Non-pigmented ciliary epithelial cell (primary cell): ENCODE data around the gene RBP4.
"Not testable (repeated sequence)": the region's sequence is repeated elsewhere in the genome, so short reads cannot be mapped to it uniquely, and the experiment has no call there.

Experiments
- DNase-seq: peaks from one replicate; pipeline ENCODE4 v3.0.0-alpha.2; 2010; ENCODE audit warnings: low read depth

Gene RBP4

DNA sequence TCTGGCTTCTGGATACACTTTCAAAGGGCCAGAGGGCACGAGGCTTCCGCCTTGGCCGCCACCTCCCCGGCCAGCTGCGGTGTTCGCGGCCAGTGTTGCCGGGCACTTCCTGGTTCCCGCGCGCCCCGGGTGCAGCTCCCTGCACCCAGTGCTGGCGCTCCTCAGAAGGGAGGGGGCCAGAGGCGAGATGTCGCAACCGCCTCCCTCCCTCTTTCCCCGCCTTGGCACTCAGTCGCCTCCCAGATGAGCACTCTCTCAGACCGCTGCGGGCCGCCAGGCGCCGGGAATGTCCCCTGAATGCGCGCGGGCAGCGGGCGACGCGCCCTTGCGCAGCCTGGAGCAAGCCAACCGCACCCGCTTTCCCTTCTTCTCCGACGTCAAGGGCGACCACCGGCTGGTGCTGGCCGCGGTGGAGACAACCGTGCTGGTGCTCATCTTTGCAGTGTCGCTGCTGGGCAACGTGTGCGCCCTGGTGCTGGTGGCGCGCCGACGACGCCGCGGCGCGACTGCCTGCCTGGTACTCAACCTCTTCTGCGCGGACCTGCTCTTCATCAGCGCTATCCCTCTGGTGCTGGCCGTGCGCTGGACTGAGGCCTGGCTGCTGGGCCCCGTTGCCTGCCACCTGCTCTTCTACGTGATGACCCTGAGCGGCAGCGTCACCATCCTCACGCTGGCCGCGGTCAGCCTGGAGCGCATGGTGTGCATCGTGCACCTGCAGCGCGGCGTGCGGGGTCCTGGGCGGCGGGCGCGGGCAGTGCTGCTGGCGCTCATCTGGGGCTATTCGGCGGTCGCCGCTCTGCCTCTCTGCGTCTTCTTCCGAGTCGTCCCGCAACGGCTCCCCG, 34.4 kb downstream of the RBP4 start, which contains the start of gene FFAR4:
Gene FFAR4 (plus strand): TSS at position 231 of the 842 bp plus-strand sequence. CDS start 56 bp downstream, at position 287.
- no peak for DNase-seq

DNA sequence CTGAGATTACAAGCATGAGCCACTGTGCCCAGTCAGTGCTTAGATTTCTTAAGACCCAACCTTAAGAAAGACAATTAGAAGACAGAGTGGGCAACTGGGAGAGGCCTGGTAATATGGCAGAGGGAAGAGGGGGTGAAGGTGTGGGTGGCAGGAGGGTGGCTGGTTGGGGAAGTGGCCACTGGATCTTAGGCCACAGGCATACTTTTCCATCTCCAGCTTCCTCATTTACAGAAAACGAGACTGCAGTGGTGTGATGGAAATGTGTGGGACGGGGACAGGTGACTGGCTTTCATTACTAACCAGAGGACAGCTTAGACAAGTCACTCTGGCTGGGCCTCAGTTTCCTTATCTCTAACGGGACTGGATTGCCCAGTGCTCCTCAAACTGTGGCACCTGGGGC, 35.6 kb downstream of the RBP4 start:
- no peak for DNase-seq

DNA sequence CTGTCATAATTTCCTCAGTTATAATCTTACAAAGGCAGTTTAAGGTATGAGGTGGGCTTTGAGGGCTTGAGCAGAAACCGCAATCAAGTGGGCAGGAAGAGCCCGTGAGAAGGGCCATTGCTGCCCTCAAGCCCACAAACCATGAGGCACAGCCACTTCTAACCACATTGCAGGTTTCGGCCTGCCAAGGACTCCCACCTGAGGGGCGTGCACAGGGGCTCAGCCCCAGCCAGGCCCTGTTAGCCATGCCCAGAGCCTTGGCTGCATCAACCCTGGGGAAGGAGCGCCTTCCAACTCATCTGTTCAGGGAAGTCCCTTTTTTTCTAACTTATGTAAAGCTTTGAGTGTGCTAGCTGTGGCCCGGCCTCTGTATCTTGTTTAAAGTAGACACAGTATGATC, 40.5 kb downstream of the RBP4 start:
- no peak for DNase-seq

DNA sequence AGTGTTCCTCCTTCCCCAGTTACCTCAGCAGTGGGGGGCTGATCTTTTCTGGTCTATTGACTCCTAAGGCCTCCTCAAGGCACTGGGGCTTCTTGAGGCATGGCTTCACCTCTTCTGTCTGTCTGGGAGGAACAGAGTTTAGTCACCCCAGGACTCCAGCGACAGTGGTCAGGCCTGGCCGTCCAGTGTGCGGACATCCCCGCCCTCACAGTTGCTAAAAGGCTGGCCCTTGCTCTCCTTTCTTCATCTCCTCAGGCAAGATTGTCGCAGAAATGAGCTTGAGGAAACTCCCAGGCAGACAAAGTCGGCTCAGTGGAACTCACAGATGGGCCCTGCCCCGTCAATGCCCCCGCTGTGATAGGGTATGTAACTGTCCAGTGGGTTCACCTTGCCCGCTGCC, 41.5 kb downstream of the RBP4 start:
- no peak for DNase-seq

DNA sequence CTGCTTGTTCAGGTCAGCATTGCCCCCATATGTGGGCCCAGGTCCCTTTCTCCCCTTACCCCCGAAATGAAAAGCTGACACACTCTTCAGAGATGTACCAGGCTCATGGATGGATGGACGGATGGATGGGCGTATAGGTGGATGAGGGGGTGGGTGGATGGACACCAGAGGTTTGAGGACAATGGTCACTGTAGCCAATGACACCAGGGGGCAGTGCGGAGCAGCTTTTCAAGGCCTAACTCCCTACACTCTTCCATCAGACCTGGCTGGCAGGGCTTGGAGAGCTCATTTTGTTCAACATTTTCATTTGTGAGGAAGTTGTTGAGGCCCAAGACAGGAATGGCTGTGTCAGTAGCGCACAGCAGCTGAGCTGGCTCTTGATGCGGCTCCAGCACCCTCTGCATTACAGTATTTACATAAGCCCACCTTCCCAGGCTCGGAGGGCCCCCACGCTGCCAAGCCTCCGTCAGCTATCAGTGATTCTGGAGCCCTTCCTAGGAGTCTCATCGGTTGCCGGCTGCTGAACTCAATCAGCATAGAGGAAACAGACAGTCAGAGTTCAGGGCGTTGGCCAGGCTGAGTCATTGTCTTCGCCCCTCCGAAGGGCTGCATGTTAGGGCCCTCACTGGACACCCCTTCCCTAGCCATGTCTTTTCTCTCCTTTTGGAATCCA, 46.1 kb downstream of the RBP4 start:
- DNase-seq = peak; percentile 17

DNA sequence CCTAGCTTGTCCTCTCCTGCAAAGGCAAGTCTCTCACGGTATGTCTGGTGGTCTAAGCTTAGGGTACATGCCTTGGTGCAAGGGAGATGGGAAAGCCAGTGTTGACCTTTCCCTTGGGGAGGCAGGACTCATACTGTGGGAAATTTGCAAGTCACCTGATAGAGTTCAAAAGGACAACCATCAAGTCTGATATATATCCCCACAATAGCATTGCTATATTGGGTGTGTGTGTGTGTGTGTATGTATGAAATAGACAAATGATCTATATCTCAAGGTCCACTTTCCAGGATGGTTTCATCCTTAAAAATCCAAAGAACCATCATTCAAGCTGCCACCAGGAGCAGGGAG, 46.7 kb downstream of the RBP4 start:
- no peak for DNase-seq

DNA sequence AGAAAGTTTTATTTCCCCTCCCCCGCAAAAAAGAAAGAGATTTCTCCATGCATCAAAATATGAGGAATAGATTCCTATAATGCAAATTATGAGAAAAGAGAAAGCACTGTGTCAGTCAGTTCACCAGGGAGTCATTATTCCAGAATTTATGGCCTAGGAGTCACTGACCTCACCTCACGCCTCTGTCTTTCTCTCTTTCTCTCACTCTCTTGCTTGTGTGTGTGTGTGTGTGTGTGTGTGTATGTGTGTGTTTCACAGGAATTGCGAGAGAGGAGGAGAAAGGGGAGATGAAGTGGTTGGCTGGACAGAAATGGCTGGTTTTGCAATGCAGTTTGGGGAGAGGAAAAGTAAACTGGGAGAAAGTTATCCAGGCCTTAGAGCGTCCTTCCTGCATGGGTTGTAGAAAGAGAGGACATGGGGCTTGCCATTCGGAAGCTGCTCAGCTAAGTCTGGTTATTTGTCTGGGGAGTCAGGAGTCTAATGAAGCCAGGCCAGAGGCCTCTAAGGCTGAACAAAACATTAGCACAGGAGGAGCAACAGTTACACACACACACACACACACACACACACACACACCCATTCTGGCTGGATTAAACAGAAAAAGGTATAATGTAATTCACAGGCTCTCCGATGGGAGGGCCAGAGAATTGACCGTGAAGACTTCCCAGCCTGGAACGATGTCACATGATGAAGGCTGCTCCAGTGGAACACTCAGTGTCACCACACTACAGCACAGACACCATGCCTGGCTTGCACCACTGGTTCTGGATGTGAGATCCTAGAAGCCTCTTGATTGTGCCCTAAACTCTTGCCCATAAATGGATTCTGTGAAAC, 47.3 kb downstream of the RBP4 start:
- DNase-seq = no peak

DNA sequence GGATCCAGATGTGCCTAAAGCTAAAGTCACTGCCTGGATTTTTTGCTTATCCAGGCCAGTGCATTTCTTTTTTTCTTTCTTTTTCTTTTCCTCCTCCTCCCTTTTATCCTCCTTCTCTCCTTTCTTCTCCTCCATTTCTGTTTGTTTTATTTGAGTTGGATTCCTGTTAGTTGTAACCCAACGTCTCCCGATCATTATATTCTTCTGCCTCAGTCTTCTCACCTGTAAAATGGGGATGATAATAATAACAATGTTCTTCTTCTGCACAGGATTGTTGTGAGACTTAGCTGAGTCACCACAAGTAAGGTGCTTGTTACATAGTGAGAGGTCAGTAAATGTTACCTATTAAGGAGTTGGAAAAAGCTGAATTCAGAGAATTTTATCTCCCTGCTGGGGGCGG, 48.3 kb downstream of the RBP4 start:
- no peak for DNase-seq

DNA sequence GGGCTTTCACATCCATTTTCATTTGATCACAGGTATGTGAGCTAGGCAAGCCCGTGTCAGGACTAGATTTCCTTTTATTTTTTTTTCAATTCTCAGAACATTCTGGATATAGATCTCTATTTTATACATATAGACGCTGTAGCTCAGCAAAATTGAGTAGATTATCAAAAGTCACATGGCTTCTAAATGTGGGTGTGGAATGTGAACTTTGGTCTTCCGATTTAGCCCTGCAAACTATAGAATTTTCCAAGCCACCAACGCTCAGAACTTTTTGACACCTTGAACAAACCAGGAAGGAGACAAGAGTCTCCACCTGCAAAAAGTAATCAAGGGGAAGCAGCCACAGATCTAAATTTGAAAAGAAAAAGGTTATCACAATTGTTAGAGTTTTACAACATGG, 50.4 kb downstream of the RBP4 start:
- DNase-seq = no peak

DNA sequence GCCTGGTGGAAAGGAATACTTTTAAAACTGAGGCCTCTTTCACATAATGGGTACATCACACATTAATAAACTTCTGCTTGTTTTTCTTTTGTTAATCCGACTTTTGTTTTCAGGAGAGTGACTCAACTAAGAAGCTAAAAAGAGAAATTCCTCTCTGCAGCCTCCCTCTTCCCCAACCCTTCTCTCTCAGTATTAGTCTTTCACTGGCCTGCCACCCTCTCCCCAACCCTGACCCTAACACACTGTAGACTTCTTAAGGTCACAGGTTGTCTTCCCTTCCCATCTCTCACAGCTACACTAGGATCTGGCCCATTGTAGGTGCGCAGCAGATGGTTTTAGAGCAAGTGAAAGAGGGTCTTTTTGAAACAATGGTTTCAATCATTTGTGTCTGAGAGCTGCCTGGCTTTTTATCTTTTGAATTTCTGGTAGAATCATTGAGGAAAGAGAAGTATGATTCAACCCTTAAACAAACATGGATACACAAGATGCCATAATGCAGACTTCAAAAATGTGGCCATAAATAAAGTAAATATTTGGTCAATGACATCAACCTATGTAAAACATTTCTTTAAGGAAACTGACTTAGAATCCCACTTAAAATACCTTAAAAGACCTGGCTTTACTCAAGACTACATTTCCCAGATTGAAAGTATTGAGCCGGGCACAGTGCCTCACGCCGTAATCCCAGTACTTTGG, 52.5 kb downstream of the RBP4 start:
- DNase-seq = no peak

DNA sequence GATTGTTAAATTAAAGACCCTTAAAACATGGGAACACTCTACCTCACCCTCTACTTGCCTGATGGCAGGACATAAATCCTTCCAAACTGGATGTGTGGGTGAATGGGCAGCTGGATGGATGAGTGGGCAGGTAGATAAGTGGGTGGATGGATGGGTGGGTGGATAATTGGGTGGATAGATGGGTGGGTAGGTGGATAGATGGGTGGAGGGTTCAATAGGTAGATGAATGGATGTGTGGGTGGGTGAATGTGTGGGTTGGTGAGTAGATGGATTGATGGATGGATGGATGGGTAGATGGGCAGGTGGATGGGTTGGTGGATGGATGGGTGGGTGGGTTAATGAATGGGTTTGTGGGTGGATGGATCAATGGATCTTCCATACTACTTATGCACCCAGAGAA, 53.5 kb downstream of the RBP4 start:
- no peak for DNase-seq

DNA sequence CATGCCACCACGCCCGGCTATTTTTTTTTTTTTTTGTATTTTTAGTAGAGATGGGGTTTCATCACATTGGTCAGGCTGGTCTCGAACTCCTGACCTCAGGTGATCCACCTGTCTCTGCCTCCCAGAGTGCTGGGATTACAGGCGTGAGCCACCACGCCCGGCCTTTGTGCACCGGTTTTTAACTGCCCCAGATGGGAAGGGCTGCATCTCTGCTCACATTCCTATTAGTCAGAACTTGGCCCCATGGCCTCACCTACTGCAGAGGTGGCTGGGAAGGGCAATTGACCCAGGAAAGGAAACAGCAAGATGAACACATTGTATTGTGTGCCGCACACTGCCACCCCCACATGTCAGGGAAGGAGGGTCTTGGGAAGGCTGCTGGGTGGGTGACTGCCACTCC, 54.0 kb downstream of the RBP4 start:
- DNase-seq = not testable (repeated sequence)

DNA sequence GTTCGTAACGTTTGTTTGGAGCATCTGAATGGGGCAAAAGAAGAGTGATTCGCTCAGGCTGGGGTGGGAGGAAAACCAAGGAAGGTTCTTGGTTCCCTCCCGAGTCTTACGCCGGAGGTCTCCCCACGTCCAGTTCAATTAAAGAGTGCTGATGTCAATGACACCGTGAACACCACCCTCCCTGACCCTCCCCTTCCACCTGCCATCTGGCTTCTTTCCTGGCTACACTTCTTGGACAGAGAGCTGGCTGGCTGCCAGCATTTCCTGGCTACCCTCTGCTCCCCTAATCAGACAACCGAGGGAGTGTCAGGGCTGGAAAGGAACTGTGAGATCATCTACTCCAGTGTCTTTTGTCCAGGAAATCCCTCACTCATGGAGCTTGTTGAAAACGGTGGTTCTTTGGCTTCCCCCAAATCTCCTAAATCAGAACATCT, 58.7 kb downstream of the RBP4 start:
- no peak for DNase-seq
